Mesendoderm (in vitro differentiated cells): ENCODE measurements around the gene SLC16A10.

Source experiments
- DNase-seq: peaks from one replicate; pipeline ENCODE4 v3.0.0; 2013
- H2AK5ac ChIP-seq: 2 replicates; pipeline ENCODE4 v1.6.1; 2013; ENCODE audit warnings: low read length, inconsistent platforms
- H2BK120ac ChIP-seq: 2 replicates; pipeline ENCODE4 v1.6.1; 2013; ENCODE audit warnings: low read depth, mild to moderate bottlenecking, low read length, moderate library complexity, mixed read lengths
- H2BK15ac ChIP-seq: replicated peaks from 2 replicates; pipeline ENCODE4 v1.6.1; 2013; ENCODE audit warnings: low read depth, mild to moderate bottlenecking, moderate library complexity
- H2BK5ac ChIP-seq: 2 replicates; pipeline ENCODE4 v1.6.1; 2013; ENCODE audit warnings: low read length, inconsistent platforms
- H3K18ac ChIP-seq: 2 replicates; pipeline ENCODE4 v1.6.1; 2013; ENCODE audit warnings: mild to moderate bottlenecking, low read length, mixed read lengths
- H3K23ac ChIP-seq: one replicate; pipeline ENCODE4 v1.6.1; 2013; ENCODE audit warnings: low read length
- H3K27ac ChIP-seq: 2 replicates; pipeline ENCODE4 v1.5.1; 2013; ENCODE audit warnings: low read depth, mild to moderate bottlenecking, inconsistent platforms, low read length, moderate library complexity
- H3K27me3 ChIP-seq: 2 replicates; pipeline ENCODE4 v1.6.1; 2013; ENCODE audit warnings: low read length, control low read depth, mild to moderate bottlenecking, inconsistent platforms; ENCODE audit not compliant: insufficient read depth, poor library complexity
- H3K36me3 ChIP-seq: 2 replicates; pipeline ENCODE4 v1.6.1; 2013; ENCODE audit warnings: low read length, inconsistent platforms; ENCODE audit not compliant: control insufficient read depth, insufficient read depth
- H3K4ac ChIP-seq: one replicate; pipeline ENCODE4 v1.6.1; 2013; ENCODE audit warnings: low read depth, mild to moderate bottlenecking, low read length, moderate library complexity
- H3K4me1 ChIP-seq: 2 replicates; pipeline ENCODE4 v1.6.1; 2013; ENCODE audit warnings: low read depth, low read length, inconsistent platforms; ENCODE audit not compliant: control insufficient read depth
- H3K4me2 ChIP-seq: 2 replicates; pipeline ENCODE4 v1.6.1; 2013; ENCODE audit warnings: low read length
- H3K4me3 ChIP-seq: 2 replicates; pipeline ENCODE4 v1.5.1; 2013; ENCODE audit warnings: mild to moderate bottlenecking, low read length
- H3K56ac ChIP-seq: one replicate; pipeline ENCODE4 v1.6.1; 2013; ENCODE audit warnings: low read length
- H3K79me1 ChIP-seq: 2 replicates; pipeline ENCODE4 v1.6.1; 2013; ENCODE audit warnings: low read length, inconsistent platforms
- H3K79me2 ChIP-seq: 2 replicates; pipeline ENCODE4 v1.6.1; 2013; ENCODE audit warnings: mild to moderate bottlenecking, low read length; ENCODE audit not compliant: control insufficient read depth, insufficient read depth
- H3K9ac ChIP-seq: 2 replicates; pipeline ENCODE4 v1.6.1; 2013; ENCODE audit warnings: low read length, inconsistent platforms
- H4K5ac ChIP-seq: one replicate; pipeline ENCODE4 v1.6.1; 2013; ENCODE audit warnings: low read length
- H4K8ac ChIP-seq: one replicate; pipeline ENCODE4 v1.6.1; 2013; ENCODE audit warnings: low read depth, mild to moderate bottlenecking, control low read depth, low read length, moderate library complexity
- WGBS: extraction: QIAGEN DNeasy Blood & Tissue Kit; methylation state at CpG from one replicate; pipeline ENCODE4 v1.1.7; 2013; ENCODE audit warnings: low lambda C conversion rate, missing lambda C conversion rate; ENCODE audit not compliant: insufficient coverage; ENCODE audit errors: extremely low coverage; 5-methylcytosine and 5-hydroxymethylcytosine counted together

The SLC16A10 gene

GRCh38 chr6:111237852-111238251 is 150.5 kb downstream of the SLC16A10 start:
- DNase-seq, result no peak
- no peak overlapping the region for H3K9ac ChIP-seq
- H3K79me1 ChIP-seq, result no peaks in the 10 kb centered on the region
- no peak overlapping the region for H2AK5ac ChIP-seq
- H4K5ac ChIP-seq, result no peak overlapping the region
- H4K8ac ChIP-seq, result no peak overlapping the region
- no peak overlapping the region for H3K27ac ChIP-seq
- H3K4me3 ChIP-seq, result no peak overlapping the region
- no peak overlapping the region for H3K4me2 ChIP-seq
- H2BK120ac ChIP-seq, result no peak overlapping the region
- no peak overlapping the region for H3K18ac ChIP-seq
- no peaks in the 10 kb centered on the region for H3K4me1 ChIP-seq
- H3K36me3 ChIP-seq, result no peaks in the 10 kb centered on the region
- H3K56ac ChIP-seq, result no peak overlapping the region
- H2BK15ac ChIP-seq, result no peak overlapping the region
- WGBS, result no CpG with 5 or more reads among the region's 2 CpGs
- H2BK5ac ChIP-seq, result no peak overlapping the region
- no peak overlapping the region for H3K23ac ChIP-seq
- H3K4ac ChIP-seq, result no peak overlapping the region
- H3K27me3 ChIP-seq, result no peaks in the 10 kb centered on the region
- no peaks in the 10 kb centered on the region for H3K79me2 ChIP-seq

- H3K4me1 ChIP-seq, result no peaks in the 10 kb centered on the region
- no peak overlapping the region for H2AK5ac ChIP-seq
- H3K4me2 ChIP-seq, result no peak overlapping the region
- H3K79me2 ChIP-seq, result no peaks in the 10 kb centered on the region
- H4K5ac ChIP-seq, result no peak overlapping the region
- WGBS, result no CpG with 5 or more reads among the region's 4 CpGs
- no peak overlapping the region for H3K23ac ChIP-seq
- H2BK5ac ChIP-seq, result no peak overlapping the region
- H3K36me3 ChIP-seq, result no peaks in the 10 kb centered on the region
- H3K27me3 ChIP-seq, result no peaks in the 10 kb centered on the region
- no peaks in the 10 kb centered on the region for H3K79me1 ChIP-seq
- H3K9ac ChIP-seq, result no peak overlapping the region
- H2BK120ac ChIP-seq, result no peak overlapping the region
- H3K18ac ChIP-seq, result no peak overlapping the region
- DNase-seq, result no peak
- H3K27ac ChIP-seq, result no peak overlapping the region
- no peak overlapping the region for H4K8ac ChIP-seq
- H3K56ac ChIP-seq, result no peak overlapping the region
- no peak overlapping the region for H3K4ac ChIP-seq
- no peak overlapping the region for H3K4me3 ChIP-seq
- no peak overlapping the region for H2BK15ac ChIP-seq
These were observed 151.3 kb downstream of the SLC16A10 start for GRCh38 chr6:111238464-111239119.

- Histone ChIP-seq H3K79me2 (no peaks in the 10 kb centered on the region), H3K27ac (no peak overlapping the region), H3K56ac (no peak overlapping the region), H3K18ac (no peak overlapping the region), H3K9ac (no peak overlapping the region), H3K4ac (no peak overlapping the region), H3K4me1 (no peaks in the 10 kb centered on the region), H3K27me3 (no peaks in the 10 kb centered on the region), H2BK5ac (no peak overlapping the region), H2AK5ac (no peak overlapping the region), H3K23ac (no peak overlapping the region), H3K4me2 (no peak overlapping the region), H3K4me3 (no peak overlapping the region), H2BK120ac (no peak overlapping the region), H3K79me1 (no peaks in the 10 kb centered on the region), H2BK15ac (no peak overlapping the region), H4K5ac (no peak overlapping the region), H4K8ac (no peak overlapping the region), H3K36me3 (no peaks in the 10 kb centered on the region)
- no CpG with 5 or more reads among the region's 4 CpGs for WGBS
- no peak for DNase-seq
These were observed 152.2 kb downstream of the SLC16A10 start for GRCh38 chr6:111239461-111239860.

GRCh38 chr6:111242452-111242851 is 155.1 kb downstream of the SLC16A10 start:
- no peak overlapping the region for H4K5ac ChIP-seq
- H2AK5ac ChIP-seq, result no peak overlapping the region
- H2BK120ac ChIP-seq, result no peak overlapping the region
- no peak overlapping the region for H3K4me3 ChIP-seq
- no peaks in the 10 kb centered on the region for H3K27me3 ChIP-seq
- DNase-seq, result no peak
- H3K56ac ChIP-seq, result no peak overlapping the region
- H3K79me1 ChIP-seq, result no peaks in the 10 kb centered on the region
- no peak overlapping the region for H2BK15ac ChIP-seq
- no peak overlapping the region for H3K23ac ChIP-seq
- H2BK5ac ChIP-seq, result no peak overlapping the region
- H3K79me2 ChIP-seq, result no peaks in the 10 kb centered on the region
- H3K4me1 ChIP-seq, result no peaks in the 10 kb centered on the region
- no peak overlapping the region for H3K9ac ChIP-seq
- H3K4ac ChIP-seq, result no peak overlapping the region
- H3K27ac ChIP-seq, result no peak overlapping the region
- no peaks in the 10 kb centered on the region for H3K36me3 ChIP-seq
- H4K8ac ChIP-seq, result no peak overlapping the region
- no peak overlapping the region for H3K18ac ChIP-seq
- H3K4me2 ChIP-seq, result no peak overlapping the region
- WGBS, result no CpG with 5 or more reads among the region's 5 CpGs

GRCh38 chr6:111243095-111243494 is 155.8 kb downstream of the SLC16A10 start:
- Histone ChIP-seq H2BK15ac (no peak overlapping the region), H3K4me1 (no peaks in the 10 kb centered on the region), H3K56ac (no peak overlapping the region), H3K4ac (no peak overlapping the region), H3K36me3 (no peaks in the 10 kb centered on the region), H2AK5ac (no peak overlapping the region), H4K8ac (no peak overlapping the region), H3K79me1 (no peaks in the 10 kb centered on the region), H3K27me3 (no peaks in the 10 kb centered on the region), H3K18ac (no peak overlapping the region), H2BK5ac (no peak overlapping the region), H3K27ac (no peak overlapping the region), H2BK120ac (no peak overlapping the region), H3K23ac (no peak overlapping the region), H3K4me3 (no peak overlapping the region), H3K4me2 (no peak overlapping the region), H3K9ac (no peak overlapping the region), H4K5ac (no peak overlapping the region), H3K79me2 (no peaks in the 10 kb centered on the region)
- DNase-seq, result no peak
- WGBS, result no CpG with 5 or more reads among the region's 4 CpGs

- Histone ChIP-seq H2BK15ac (no peak overlapping the region), H3K4ac (no peak overlapping the region), H3K23ac (no peak overlapping the region), H3K27me3 (no peaks in the 10 kb centered on the region), H3K4me2 (no peak overlapping the region), H2BK120ac (no peak overlapping the region), H3K36me3 (no peaks in the 10 kb centered on the region), H4K8ac (no peak overlapping the region), H3K79me2 (no peaks in the 10 kb centered on the region), H4K5ac (no peak overlapping the region), H3K4me3 (no peak overlapping the region), H3K79me1 (no peaks in the 10 kb centered on the region), H3K27ac (no peak overlapping the region), H3K18ac (no peak overlapping the region), H3K4me1 (no peaks in the 10 kb centered on the region), H3K56ac (no peak overlapping the region), H2BK5ac (no peak overlapping the region), H3K9ac (no peak overlapping the region), H2AK5ac (no peak overlapping the region)
- no peak for DNase-seq
These were observed 161.5 kb downstream of the SLC16A10 start for GRCh38 chr6:111248789-111249188.
